K562 (cell line): ENCODE measurements around the gene ALKBH3. TPM values are rescaled to one million over a fixed set of nuclear protein-coding genes. Genes with fewer than 3 reads are reported as not detected.
A peak's percentile ranks its signal among the peaks of the same experiment; 100 is the strongest.

ENCODE experiments used
- ATAC-seq: fragments of 200-7000 bp; cut with Tn5 transposase; 3 replicates; pipeline ENCODE4 v1.9.1; 2020; ENCODE audit warnings: moderate library complexity
- BruUV-seq: library from RNA; stranded (reverse); fragments of 400-500 nt; replicated peaks from 2 replicates; lab custom pipeline; 2021; lab: Mats Ljungman, UMichigan
- CTCF ChIA-PET: fragments of 300-600 bp; formaldehyde crosslinking; extraction: SDS; loops from one replicate; lab custom pipeline; 2021; ENCODE audit warnings: low intra/inter-chr PET ratio; lab: Yijun Ruan, JAX
- POLR2A ChIA-PET: fragments of 300-600, 350-650 bp; sonication (Branson Sonifier 250); formaldehyde crosslinking; extraction: SDS; loops from one replicate; lab custom pipeline; 2021; ENCODE audit warnings: antibody characterized with exemption, inconsistent platforms; lab: Yijun Ruan, JAX
- DNase-seq, 4 experiments: peaks; one replicate each; pipeline versions ENCODE4 v3.0.0 to v3.0.0-alpha.2; 2011 to 2018; ENCODE audit warnings: low spot score in 3 of 4, mixed read lengths in 3 of 4; ENCODE audit errors: extremely low read depth in 1 of 4
- FAIRE-seq: peaks from 2 replicates; lab custom pipeline; 2011; peaks lifted over from hg19 to GRCh38; lab: Jason Lieb, UNC
- H2AFZ ChIP-seq: 2 replicates; pipeline ENCODE4 v1.6.0; 2011; ENCODE audit warnings: low read depth, low read length, control low read depth, inconsistent platforms
- H3K27ac ChIP-seq: fragments of 200-600 bp; 3 replicates; pipeline ENCODE4 v1.8.0; 2011; ENCODE audit warnings: low read depth, mild to moderate bottlenecking, control low read depth, inconsistent platforms, low read length, moderate library complexity, mixed read lengths; ENCODE audit errors: extremely low read depth
- H3K27me3 ChIP-seq, 2 experiments: fragments of 300-600 bp in 1 of 2; 2 replicates in 1 of 2; 3 replicates in 1 of 2; pipeline versions ENCODE4 v1.6.0 to v1.8.0; 2011; ENCODE audit warnings: inconsistent platforms in 2 of 2, low read length in 2 of 2, mild to moderate bottlenecking in 1 of 2, mixed read lengths in 1 of 2, moderate library complexity in 1 of 2; ENCODE audit not compliant: control insufficient read depth in 2 of 2, insufficient read depth in 2 of 2
- H3K36me3 ChIP-seq: fragments of 300-600 bp; 3 replicates; pipeline ENCODE4 v1.8.0; 2011; ENCODE audit warnings: mild to moderate bottlenecking, low read length, inconsistent platforms; ENCODE audit not compliant: control insufficient read depth, insufficient read depth
- H3K4me1 ChIP-seq, 2 experiments: fragments of 200-600 bp in 1 of 2; replicated peaks in 1 of 2; 2 replicates in 1 of 2; 3 replicates in 1 of 2; pipeline versions ENCODE4 v1.5.1 to v1.8.0; 2011; ENCODE audit warnings: inconsistent platforms in 2 of 2, low read length in 2 of 2, mild to moderate bottlenecking in 1 of 2, mixed read lengths in 1 of 2, moderate library complexity in 1 of 2; ENCODE audit not compliant: control insufficient read depth in 2 of 2, insufficient read depth in 2 of 2
- H3K4me2 ChIP-seq: 2 replicates; pipeline ENCODE4 v1.6.1; 2011; ENCODE audit warnings: low read length, control low read depth, inconsistent platforms, mixed read lengths; ENCODE audit not compliant: insufficient read depth
- H3K4me3 ChIP-seq: fragments of 200-600 bp; sonication (generic), shearing (Covaris generic); 2 replicates; pipeline ENCODE4 v1.5.1; 2016; ENCODE audit warnings: control low read depth, inconsistent platforms
- H3K79me2 ChIP-seq: fragments of 200-600 bp; 3 replicates; pipeline ENCODE4 v1.8.0; 2011; ENCODE audit warnings: low read length, inconsistent platforms; ENCODE audit not compliant: control insufficient read depth, insufficient read depth
- H3K9ac ChIP-seq, 2 experiments: 2 replicates each; pipeline versions ENCODE4 v1.6.0 to v1.6.1; 2011; ENCODE audit warnings: low read depth in 2 of 2, low read length in 2 of 2, control low read depth in 1 of 2, inconsistent platforms in 1 of 2, mild to moderate bottlenecking in 1 of 2, mixed read lengths in 1 of 2; ENCODE audit not compliant: insufficient read depth in 1 of 2
- H3K9me1 ChIP-seq: one replicate; pipeline ENCODE4 v1.6.0; 2011; ENCODE audit warnings: inconsistent platforms, mild to moderate bottlenecking, low read length, moderate library complexity; ENCODE audit not compliant: control insufficient read depth, insufficient read depth
- H3K9me3 ChIP-seq: replicated peaks from 2 replicates; pipeline ENCODE4 v1.5.1; 2011; ENCODE audit warnings: low read depth, low read length, inconsistent platforms; ENCODE audit not compliant: control insufficient read depth, insufficient read depth
- H4K20me1 ChIP-seq: replicated peaks from 2 replicates; pipeline ENCODE4 v1.6.1; 2011; ENCODE audit warnings: low read length, inconsistent platforms, mixed read lengths; ENCODE audit not compliant: control insufficient read depth, insufficient read depth
- ARNT ChIP-seq, 2 experiments: fragments of 450-650 bp; IDR thresholded peaks; 2 replicates each; pipeline ENCODE4 v1.6.1; 2016; ENCODE audit warnings: mild to moderate bottlenecking in 1 of 2
- BRF1 ChIP-seq: IDR thresholded peaks from 3 replicates; pipeline ENCODE4 v1.6.1; 2011; ENCODE audit warnings: borderline replicate concordance, mild to moderate bottlenecking; ENCODE audit not compliant: insufficient read length; ENCODE audit errors: extremely low read depth
- FIP1L1 ChIP-seq: fragments of 200-400 bp; formaldehyde crosslinking; IDR thresholded peaks from 2 replicates; pipeline ENCODE4 v1.6.1; 2018; ENCODE audit warnings: mild to moderate bottlenecking, low read depth, low read length; ENCODE audit not compliant: poor library complexity, severe bottlenecking
- HMG20A ChIP-seq: fragments of 450-650 bp; formaldehyde crosslinking; conservative IDR thresholded peaks from 2 replicates; pipeline ENCODE4 v1.4.0; 2020; ENCODE audit warnings: mild to moderate bottlenecking, mixed read lengths
- IRF2 ChIP-seq: sonication (generic); formaldehyde crosslinking; IDR thresholded peaks from 2 replicates; pipeline ENCODE4 v1.8.1; 2022; ENCODE audit warnings: mild to moderate bottlenecking, missing genetic modification reagents
- MAFK ChIP-seq: IDR thresholded peaks from 2 replicates; pipeline ENCODE4 v1.6.1; 2011; ENCODE audit warnings: low read length, improper control_type of control experiment
- MEF2A ChIP-seq: IDR thresholded peaks from 2 replicates; pipeline ENCODE4 v1.6.1; 2011; ENCODE audit warnings: low read depth, mild to moderate bottlenecking, low read length, moderate library complexity; ENCODE audit not compliant: control insufficient read depth
- NCOA6 ChIP-seq: fragments of 450-650 bp; IDR thresholded peaks from 2 replicates; pipeline ENCODE4 v1.6.1; 2017; ENCODE audit warnings: mild to moderate bottlenecking
- NFE2L1 ChIP-seq: fragments of 450-650 bp; IDR thresholded peaks from 2 replicates; pipeline ENCODE4 v1.6.1; 2016; ENCODE audit warnings: missing genetic modification characterization, low read depth, mild to moderate bottlenecking, missing compliant biosample characterization, moderate library complexity, borderline replicate concordance
- NFIC ChIP-seq: fragments of 450-650 bp; IDR thresholded peaks from 2 replicates; pipeline ENCODE4 v1.6.1; 2017; ENCODE audit warnings: mild to moderate bottlenecking, inconsistent platforms
- NFXL1 ChIP-seq: fragments of 450-650 bp; formaldehyde crosslinking; IDR thresholded peaks from 2 replicates; pipeline ENCODE4 v1.4.0; 2021; ENCODE audit warnings: mild to moderate bottlenecking
- NR2C1 ChIP-seq, 2 experiments: fragments of 450-650 bp; IDR thresholded peaks; 2 replicates each; pipeline ENCODE4 v1.6.1; 2017; ENCODE audit warnings: mild to moderate bottlenecking in 2 of 2, antibody characterized with exemption in 1 of 2, inconsistent platforms in 1 of 2, missing compliant biosample characterization in 1 of 2, missing genetic modification characterization in 1 of 2
- PHTF2 ChIP-seq: fragments of 250-450 bp; sonication (Bioruptor Pico); IDR thresholded peaks from 2 replicates; pipeline ENCODE4 v1.5.0; 2021; ENCODE audit warnings: mild to moderate bottlenecking
- TRIM24 ChIP-seq, 2 experiments: fragments of 450-650 bp; IDR thresholded peaks; 2 replicates each; pipeline ENCODE4 v1.6.1; 2016
- ZNF212 ChIP-seq: fragments of 450-650 bp; formaldehyde crosslinking; IDR thresholded peaks from 2 replicates; pipeline ENCODE4 v1.4.0; 2020; ENCODE audit warnings: mild to moderate bottlenecking
- ZNF217 ChIP-seq: sonication (generic); formaldehyde crosslinking; IDR thresholded peaks from 2 replicates; pipeline ENCODE4 v1.8.0; 2022; ENCODE audit warnings: mild to moderate bottlenecking, missing genetic modification reagents
- ZNF586 ChIP-seq: fragments of 450-650 bp; formaldehyde crosslinking; conservative IDR thresholded peaks from 2 replicates; pipeline ENCODE4 v1.4.0; 2020; ENCODE audit warnings: mild to moderate bottlenecking, moderate library complexity
- WGBS: fragments of 100-300 bp; shearing (Covaris generic); methylation state at CpG from one replicate; pipeline ENCODE4 v1.1.6; 2016; ENCODE audit warnings: low coverage, mixed read lengths; ENCODE audit not compliant: insufficient coverage; ENCODE audit errors: missing lambda C conversion rate; 5-methylcytosine and 5-hydroxymethylcytosine counted together
- in situ Hi-C: fragments of 300-500 bp; cut with MboI; formaldehyde crosslinking; loops from 4 replicates; pipeline ENCODE4 v1.15.0; 2018; ENCODE audit warnings: inconsistent platforms, mixed read lengths
- intact Hi-C: fragments of 100-400 bp; cut with micrococcal nuclease; formaldehyde crosslinking; loops from 2 replicates; pipeline ENCODE4 v1.14.2; 2022
- polyA plus RNA-seq, 8 experiments: library from polyadenylated mRNA; depleted of rRNA in 4 of 8; stranded (reverse) in 5 of 8; unstranded in 3 of 8; fragments of >200 nt; fragmentation: Nextera tagmentation in 2 of 8; fragmentation: Illumina TruSeq in 1 of 8; extraction: Ambion mirVana in 2 of 8; extraction: Trizol in 1 of 8; gene quantifications; 2 replicates each; pipeline versions ENCODE4 v1.2.1 to v1.2.3, GENCODE V29; 2011 to 2014; ENCODE audit warnings: inconsistent platforms in 1 of 8, missing spikeins in 1 of 8
- total RNA-seq, 7 experiments: library from RNA; depleted of rRNA in 6 of 7; stranded (reverse); fragments of >200 nt in 6 of 7; fragmentation: Illumina TruSeq in 2 of 7; extraction: Trizol in 2 of 7; gene quantifications; 2 replicates each; pipeline versions ENCODE4 v1.2.1 to v1.2.3, GENCODE V29; 2011 to 2021; ENCODE audit warnings: low replicate concordance in 1 of 7
- TF ChIP-seq, protein P1 (sequence below): fragments of 250-450 bp; sonication (Bioruptor Pico); IDR thresholded peaks from 2 replicates; pipeline ENCODE4 v1.8.0; 2022; ENCODE audit warnings: moderate library complexity, mild to moderate bottlenecking, inconsistent platforms
- TF ChIP-seq, protein P2 (sequence below), 2 experiments: IDR thresholded peaks; 2 replicates each; pipeline ENCODE4 v1.6.1; 2011; ENCODE audit warnings: borderline replicate concordance in 1 of 2, control low read depth in 1 of 2, low read depth in 1 of 2, low read length in 1 of 2, mild to moderate bottlenecking in 1 of 2, mixed read lengths in 1 of 2, moderate library complexity in 1 of 2; ENCODE audit not compliant: insufficient read depth in 1 of 2, insufficient read length in 1 of 2, poor library complexity in 1 of 2, severe bottlenecking in 1 of 2; ENCODE audit errors: extremely low read depth in 1 of 2
- TF ChIP-seq, protein P3 (sequence below): fragments of 250-450 bp; sonication (Bioruptor Pico); IDR thresholded peaks from 2 replicates; pipeline ENCODE4 v1.5.0; 2021

ALKBH3 gene
- total and polyA plus RNA-seq, 9 of the 15 experiments (the other 6 are each of a cell fraction or from before 2014, with no cell fraction given), result 16.0 to 49.9 (median 36.5) TPM

DNA sequence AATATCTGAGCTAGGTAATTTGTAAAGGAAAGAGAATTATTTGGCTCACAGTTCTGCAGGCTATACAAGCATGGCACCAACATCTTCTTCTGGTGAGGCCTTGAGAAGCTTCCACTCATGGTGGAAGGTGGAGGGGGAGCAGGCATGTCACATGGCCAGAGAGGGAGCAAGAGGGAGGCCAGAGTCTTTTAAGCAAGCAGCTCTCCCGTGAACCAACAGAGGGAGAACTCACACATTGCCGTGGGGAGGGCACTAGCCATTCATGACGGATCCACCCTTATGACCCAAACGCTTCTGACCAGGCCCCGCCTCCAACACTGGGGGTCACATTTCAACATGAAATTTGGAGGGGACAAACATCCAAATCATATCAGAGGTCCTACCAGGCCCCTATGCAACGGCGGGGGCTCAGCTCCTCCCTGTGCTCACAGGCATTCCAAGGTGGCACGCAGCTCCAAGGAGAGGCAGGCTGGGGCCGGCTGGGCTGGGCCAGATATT lies 66.4 kb downstream of the ALKBH3 start:
- peak; percentile 81 for ATAC-seq
- in situ Hi-C loops, result loop anchor here (5.0 kb wide), 1 partner anchor 90 kb away; no protein-coding TSS in a partner anchor
- TF ChIP-seq, protein P1, sequence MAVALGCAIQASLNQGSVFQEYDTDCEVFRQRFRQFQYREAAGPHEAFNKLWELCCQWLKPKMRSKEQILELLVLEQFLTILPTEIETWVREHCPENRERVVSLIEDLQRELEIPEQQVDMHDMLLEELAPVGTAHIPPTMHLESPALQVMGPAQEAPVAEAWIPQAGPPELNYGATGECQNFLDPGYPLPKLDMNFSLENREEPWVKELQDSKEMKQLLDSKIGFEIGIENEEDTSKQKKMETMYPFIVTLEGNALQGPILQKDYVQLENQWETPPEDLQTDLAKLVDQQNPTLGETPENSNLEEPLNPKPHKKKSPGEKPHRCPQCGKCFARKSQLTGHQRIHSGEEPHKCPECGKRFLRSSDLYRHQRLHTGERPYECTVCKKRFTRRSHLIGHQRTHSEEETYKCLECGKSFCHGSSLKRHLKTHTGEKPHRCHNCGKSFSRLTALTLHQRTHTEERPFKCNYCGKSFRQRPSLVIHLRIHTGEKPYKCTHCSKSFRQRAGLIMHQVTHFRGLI, result no peak
- TF ChIP-seq ZNF586 (CRISPR knock-in tag) (no peak), FIP1L1 (no peak), BRF1 (no peak), TRIM24 (IDR thresholded peaks at IDR 0.05) (peak in 1 of 2 experiments; percentile 55; a peak in 2 of 4 replicates), MEF2A (no peak), MAFK (no peak), IRF2 (CRISPR knock-in tag) (no peak), HMG20A (no peak), NFIC (no peak), ARNT (IDR thresholded peaks at IDR 0.05) (no peak), NFE2L1 (no peak), NR2C1 (IDR thresholded peaks at IDR 0.05) (no peak), NR2C1 (tag; IDR thresholded peaks at IDR 0.05) (peak; percentile 48; the same call in 1 of the 2 replicates), ZNF212 (CRISPR knock-in tag) (no peak), PHTF2 (CRISPR knock-in tag) (no peak), NCOA6 (no peak), NFXL1 (CRISPR knock-in tag) (no peak), ZNF217 (CRISPR knock-in tag) (no peak)
- TF ChIP-seq, protein P2, sequence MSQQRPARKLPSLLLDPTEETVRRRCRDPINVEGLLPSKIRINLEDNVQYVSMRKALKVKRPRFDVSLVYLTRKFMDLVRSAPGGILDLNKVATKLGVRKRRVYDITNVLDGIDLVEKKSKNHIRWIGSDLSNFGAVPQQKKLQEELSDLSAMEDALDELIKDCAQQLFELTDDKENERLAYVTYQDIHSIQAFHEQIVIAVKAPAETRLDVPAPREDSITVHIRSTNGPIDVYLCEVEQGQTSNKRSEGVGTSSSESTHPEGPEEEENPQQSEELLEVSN (IDR thresholded peaks at IDR 0.05; ENCODE audit: borderline replicate concordance in 1 of 2, extremely low read depth in 1 of 2, insufficient read depth in 1 of 2, insufficient read length in 1 of 2, low read depth in 1 of 2, low read length in 1 of 2, poor library complexity in 1 of 2, severe bottlenecking in 1 of 2), result no peak
- TF ChIP-seq, protein P3, sequence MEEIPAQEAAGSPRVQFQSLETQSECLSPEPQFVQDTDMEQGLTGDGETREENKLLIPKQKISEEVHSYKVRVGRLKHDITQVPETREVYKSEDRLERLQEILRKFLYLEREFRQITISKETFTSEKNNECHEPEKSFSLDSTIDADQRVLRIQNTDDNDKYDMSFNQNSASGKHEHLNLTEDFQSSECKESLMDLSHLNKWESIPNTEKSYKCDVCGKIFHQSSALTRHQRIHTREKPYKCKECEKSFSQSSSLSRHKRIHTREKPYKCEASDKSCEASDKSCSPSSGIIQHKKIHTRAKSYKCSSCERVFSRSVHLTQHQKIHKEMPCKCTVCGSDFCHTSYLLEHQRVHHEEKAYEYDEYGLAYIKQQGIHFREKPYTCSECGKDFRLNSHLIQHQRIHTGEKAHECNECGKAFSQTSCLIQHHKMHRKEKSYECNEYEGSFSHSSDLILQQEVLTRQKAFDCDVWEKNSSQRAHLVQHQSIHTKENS, result no peak

More for the DNA sequence above, 66.4 kb downstream of the ALKBH3 start:
- CTCF ChIA-PET, result no interaction called here
- H3K9me1 ChIP-seq, result no peaks in the 10 kb centered on the region
- 10% methylated on average over 7 of the region's 9 CpGs for WGBS
- peaks cover 34% of the 10 kb centered on the region in 2 experiments; a peak in 4 of 5 replicates for H3K4me1 ChIP-seq
- no peaks in the 10 kb centered on the region; the same call in none of the 2 replicates for H3K9me3 ChIP-seq
- H4K20me1 ChIP-seq, result no peaks in the 10 kb centered on the region; the same call in 1 of the 2 replicates
- no peak overlapping the region for H3K9ac ChIP-seq
- POLR2A ChIA-PET, result interaction anchor here (0.7 to 2.1 kb wide), 6 partner anchors 9 to 27 kb away, joined by 3 to 9 read pairs (median 3); no protein-coding TSS in a partner anchor
- no peak overlapping the region for H3K4me2 ChIP-seq
- no peak overlapping the region for H3K27ac ChIP-seq
- intact Hi-C loops, result loop anchor here (10.0 kb wide), 2 partner anchors 118 to 122 kb away; partner anchors contain the start of gene ACCS
- no peaks in the 10 kb centered on the region; the same call in 2 of the 3 replicates for H3K79me2 ChIP-seq
- peaks cover 10 to 19% of the 10 kb centered on the region in 2 experiments; a peak in 4 of 5 replicates for H3K27me3 ChIP-seq
- H3K36me3 ChIP-seq, result no peaks in the 10 kb centered on the region
- no peak overlapping the region for H3K4me3 ChIP-seq
- FAIRE-seq, result peak; percentile 95
- BruUV-seq, result no TSS peak
- peak; percentile 49 to 82 (median 56) for DNase-seq
- H2AFZ ChIP-seq, result peak overlapping the region; percentile 92
